Gastrocnemius medialis (tissue), 4 donors: Measurements from ENCODE around the gene FRMD6. TPM values are rescaled to one million over a fixed set of nuclear protein-coding genes. Genes with fewer than 3 reads are reported as not detected.

ENCODE experiments used
- ATAC-seq, 2 donors: fragments of 150-250 bp; one replicate each; pipeline ENCODE4 v1.9.1; 2016
- DNase-seq, 2 donors: peaks; one replicate each; pipeline ENCODE4 v3.0.0-alpha.2; 2019
- H3K27ac ChIP-seq, 4 donors: fragments of 200-600 bp; sonication (generic); 1 replicate in 1 of 4; 2 replicates in 3 of 4; pipeline ENCODE4 v1.5.1; 2016 to 2018; ENCODE audit warnings: mild to moderate bottlenecking in 2 of 4, moderate library complexity in 1 of 4
- H3K27me3 ChIP-seq, 3 donors: fragments of 200-600 bp; sonication (generic) in 2 of 3; 1 replicate in 1 of 3; 2 replicates in 2 of 3; pipeline versions ENCODE4 v1.5.1 to v1.6.0; 2016 to 2019; ENCODE audit warnings: mild to moderate bottlenecking in 1 of 3, moderate library complexity in 1 of 3
- H3K36me3 ChIP-seq, 2 donors: fragments of 200-600 bp; sonication (generic) in 1 of 2; one replicate each; pipeline ENCODE4 v1.5.1; 2017 to 2018
- H3K4me1 ChIP-seq, 2 donors: fragments of 200-600 bp; sonication (generic) in 1 of 2; one replicate each; pipeline ENCODE4 v1.5.1; 2016 to 2017; ENCODE audit warnings: mild to moderate bottlenecking in 2 of 2
- H3K4me3 ChIP-seq, 4 donors: fragments of 200-600 bp; sonication (generic) in 3 of 4; 1 replicate in 1 of 4; 2 replicates in 3 of 4; pipeline ENCODE4 v1.5.1; 2016 to 2019; ENCODE audit warnings: mild to moderate bottlenecking in 2 of 4
- H3K9me3 ChIP-seq, 3 donors: fragments of 200-600 bp; sonication (generic) in 2 of 3; 1 replicate in 1 of 3; 2 replicates in 2 of 3; pipeline ENCODE4 v1.5.1; 2016 to 2019
- POLR2A ChIP-seq, 2 donors: fragments of 450-650 bp; IDR thresholded peaks; one replicate each; pipeline ENCODE4 v1.6.1; 2017; ENCODE audit warnings: antibody characterized with exemption in 2 of 2, mild to moderate bottlenecking in 2 of 2, moderate library complexity in 2 of 2
- in situ Hi-C, 4 donors: fragments of 200-750 bp; cut with MboI; loops; one replicate each; pipeline versions ENCODE4 v1.15.0 to v1.8.0; 2017; ENCODE audit warnings: low sequenced_read_pairs in 4 of 4
- intact Hi-C: fragments of 100-400 bp; cut with DNase I; formaldehyde crosslinking; loops from one replicate; pipeline ENCODE4 v1.15.1; 2023; ENCODE audit warnings: low total_unique reads
- total RNA-seq, 4 donors: library from RNA; depleted of rRNA; stranded (reverse); fragments of >200 nt; gene quantifications; one replicate each; pipeline versions ENCODE4 v1.1.0 to v1.2.3, GENCODE V29; 2016
- TF ChIP-seq, protein P1 (sequence below), 5 experiments: fragments of 450-650 bp in 3 of 5; fragments of 200-600 bp in 2 of 5; sonication (generic) in 2 of 5; IDR thresholded peaks in 4 of 5; conservative IDR thresholded peaks in 1 of 5; 1 replicate in 4 of 5; 2 replicates in 1 of 5; pipeline ENCODE4 v1.5.1; 2016 to 2019; ENCODE audit warnings: antibody characterized with exemption in 5 of 5, mild to moderate bottlenecking in 3 of 5, moderate library complexity in 3 of 5

Gene FRMD6
- total RNA-seq, 4 donors from 2014 or later = 6.7 to 15.9 (median 13.0) TPM

DNA sequence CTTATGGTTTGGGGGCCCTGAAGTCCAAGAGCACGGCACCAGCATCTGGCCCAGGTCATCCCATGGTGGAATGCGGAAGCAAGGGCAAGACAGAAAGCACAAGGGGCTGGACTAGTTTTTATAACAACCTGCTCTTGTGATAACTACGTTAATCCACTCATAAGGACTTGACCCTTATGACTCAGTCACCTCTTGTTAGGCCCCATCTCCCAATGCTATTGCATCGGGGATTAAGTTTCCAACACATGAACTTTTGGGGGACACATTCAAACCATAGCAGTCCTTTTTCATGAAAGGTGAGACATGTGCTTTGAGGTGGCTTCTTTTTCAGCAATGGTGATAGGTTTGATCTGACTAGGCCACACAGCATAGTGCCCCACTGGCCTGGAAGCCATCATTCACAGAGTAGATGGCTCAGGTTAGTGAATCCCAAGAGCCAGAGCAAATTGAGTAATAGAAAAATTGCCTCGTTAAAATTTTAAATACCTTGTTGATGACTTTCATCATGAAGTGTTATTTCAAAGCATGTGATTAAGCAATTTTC, 12.1 kb downstream of the FRMD6 start:
- in situ Hi-C loops = no loop called here
- TF ChIP-seq POLR2A (IDR thresholded peaks at IDR 0.05) = no peak
- TF ChIP-seq, protein P1, sequence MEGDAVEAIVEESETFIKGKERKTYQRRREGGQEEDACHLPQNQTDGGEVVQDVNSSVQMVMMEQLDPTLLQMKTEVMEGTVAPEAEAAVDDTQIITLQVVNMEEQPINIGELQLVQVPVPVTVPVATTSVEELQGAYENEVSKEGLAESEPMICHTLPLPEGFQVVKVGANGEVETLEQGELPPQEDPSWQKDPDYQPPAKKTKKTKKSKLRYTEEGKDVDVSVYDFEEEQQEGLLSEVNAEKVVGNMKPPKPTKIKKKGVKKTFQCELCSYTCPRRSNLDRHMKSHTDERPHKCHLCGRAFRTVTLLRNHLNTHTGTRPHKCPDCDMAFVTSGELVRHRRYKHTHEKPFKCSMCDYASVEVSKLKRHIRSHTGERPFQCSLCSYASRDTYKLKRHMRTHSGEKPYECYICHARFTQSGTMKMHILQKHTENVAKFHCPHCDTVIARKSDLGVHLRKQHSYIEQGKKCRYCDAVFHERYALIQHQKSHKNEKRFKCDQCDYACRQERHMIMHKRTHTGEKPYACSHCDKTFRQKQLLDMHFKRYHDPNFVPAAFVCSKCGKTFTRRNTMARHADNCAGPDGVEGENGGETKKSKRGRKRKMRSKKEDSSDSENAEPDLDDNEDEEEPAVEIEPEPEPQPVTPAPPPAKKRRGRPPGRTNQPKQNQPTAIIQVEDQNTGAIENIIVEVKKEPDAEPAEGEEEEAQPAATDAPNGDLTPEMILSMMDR (IDR thresholded peaks at IDR 0.05 in 4 of 5, conservative IDR thresholded peaks at IDR 0.05 in 1 of 5) = no peak
- Histone ChIP-seq H3K4me1 (peaks cover 2 to 6% of the 10 kb centered on the region in 2 donors), H3K27me3 (no peaks in the 10 kb centered on the region), H3K9me3 (no peaks in the 10 kb centered on the region), H3K36me3 (no peaks in the 10 kb centered on the region), H3K27ac (no peak overlapping the region), H3K4me3 (no peak overlapping the region)
- intact Hi-C loops = no loop called here
- ATAC-seq = no peak
- no peak for DNase-seq

DNA sequence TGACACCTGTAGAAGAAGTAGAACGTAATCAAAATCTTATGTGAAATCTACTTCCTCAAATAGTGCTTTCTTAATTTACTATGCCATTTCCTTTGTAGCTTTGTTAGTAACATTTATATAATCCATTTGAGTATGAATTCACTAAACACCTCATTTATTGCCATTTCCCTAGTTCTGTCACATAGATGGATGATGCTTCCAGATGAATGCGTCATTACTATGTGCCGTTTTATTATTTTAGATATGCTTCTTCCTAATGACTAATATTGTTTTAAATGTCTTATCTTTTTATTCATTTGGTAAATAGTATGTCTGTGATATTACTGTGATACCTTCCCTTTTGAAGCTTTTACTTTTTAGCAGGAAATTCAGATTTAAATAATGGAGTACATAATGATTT, 14.4 kb downstream of the FRMD6 start:
- H3K4me1 ChIP-seq = no peaks in the 10 kb centered on the region
- H3K27ac ChIP-seq = no peak overlapping the region
- H3K9me3 ChIP-seq = no peaks in the 10 kb centered on the region
- DNase-seq (no peak), ATAC-seq (no peak)
- intact Hi-C loops (no loop called here), in situ Hi-C loops (no loop called here)
- no peaks in the 10 kb centered on the region for H3K36me3 ChIP-seq
- no peaks in the 10 kb centered on the region for H3K27me3 ChIP-seq
- no peak overlapping the region for H3K4me3 ChIP-seq
- TF ChIP-seq, protein P1 (IDR thresholded peaks at IDR 0.05 in 4 of 5, conservative IDR thresholded peaks at IDR 0.05 in 1 of 5) = no peak
- TF ChIP-seq POLR2A (IDR thresholded peaks at IDR 0.05) = no peak

DNA sequence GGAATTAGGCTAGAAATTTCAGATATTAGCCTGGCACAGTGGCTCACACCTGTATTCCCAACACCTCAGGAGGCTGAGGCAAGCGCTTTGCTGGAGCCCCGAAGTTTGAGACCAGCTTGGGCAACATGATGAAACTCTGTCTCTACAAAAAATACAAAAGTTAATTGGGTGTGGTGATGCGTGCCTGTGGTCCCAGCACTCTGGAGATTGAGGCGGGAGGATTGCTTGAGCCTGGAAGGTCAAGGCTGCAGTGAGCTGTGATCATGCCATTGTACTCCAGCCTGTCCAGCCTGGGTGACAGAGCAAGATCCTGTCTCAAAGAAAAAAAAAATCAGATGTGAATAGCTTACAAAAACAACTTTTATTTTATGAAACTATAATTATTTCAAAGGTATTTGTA, 15.1 kb downstream of the FRMD6 start:
- H3K4me3 ChIP-seq = no peak overlapping the region
- intact Hi-C loops = no loop called here
- TF ChIP-seq POLR2A (IDR thresholded peaks at IDR 0.05) = no peak
- TF ChIP-seq, protein P1 (IDR thresholded peaks at IDR 0.05 in 4 of 5, conservative IDR thresholded peaks at IDR 0.05 in 1 of 5) = no peak
- no peaks in the 10 kb centered on the region for H3K9me3 ChIP-seq
- no peaks in the 10 kb centered on the region for H3K27me3 ChIP-seq
- no peak overlapping the region for H3K27ac ChIP-seq
- ATAC-seq (no peak), DNase-seq (no peak)
- H3K4me1 ChIP-seq = no peaks in the 10 kb centered on the region
- no peaks in the 10 kb centered on the region for H3K36me3 ChIP-seq
- in situ Hi-C loops = no loop called here

DNA sequence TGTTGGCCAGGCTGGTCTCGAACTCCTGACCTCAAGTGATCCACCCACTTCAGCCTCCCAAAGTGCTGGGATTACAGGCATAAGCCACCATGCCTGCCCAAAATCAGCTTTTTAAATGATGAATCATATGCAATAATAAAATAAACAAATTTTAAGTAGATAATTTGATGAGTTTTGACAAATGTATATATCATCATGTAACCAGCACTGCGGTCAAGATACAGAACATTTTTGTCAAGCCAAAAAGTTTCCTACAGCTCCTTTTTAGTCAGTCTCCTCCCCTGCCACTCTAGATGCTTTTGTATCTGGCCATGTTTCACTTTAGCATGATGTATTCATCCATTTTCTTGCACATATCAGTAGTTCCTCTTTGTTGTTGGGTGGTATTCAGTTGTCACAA, 17.2 kb downstream of the FRMD6 start:
- TF ChIP-seq, protein P1 (IDR thresholded peaks at IDR 0.05 in 4 of 5, conservative IDR thresholded peaks at IDR 0.05 in 1 of 5) = no peak
- no peak for TF ChIP-seq POLR2A (IDR thresholded peaks at IDR 0.05)
- in situ Hi-C loops (no loop called here), intact Hi-C loops (no loop called here)
- no peaks in the 10 kb centered on the region for H3K4me1 ChIP-seq
- H3K27ac ChIP-seq = no peak overlapping the region
- ATAC-seq (no peak), DNase-seq (no peak)
- no peaks in the 10 kb centered on the region for H3K36me3 ChIP-seq
- no peak overlapping the region for H3K4me3 ChIP-seq
- H3K9me3 ChIP-seq = no peaks in the 10 kb centered on the region
- H3K27me3 ChIP-seq = no peaks in the 10 kb centered on the region
